A673 (cell line): ENCODE measurements around the gene ACBD3. TPM values are rescaled to one million over a fixed set of nuclear protein-coding genes. Genes with fewer than 3 reads are reported as not detected.

Experiments
- Bru-seq: library from RNA; stranded (reverse); fragments of 400-500 nt; gene quantifications from one replicate; lab custom pipeline; 2021; lab: Mats Ljungman, UMichigan
- BruChase-seq, 2 experiments: library from RNA; stranded (reverse); fragments of 400-500 nt; gene quantifications; one replicate each; lab custom pipeline; 2021; lab: Mats Ljungman, UMichigan
- BruUV-seq: library from RNA; stranded (reverse); fragments of 400-500 nt; replicated peaks from 2 replicates; lab custom pipeline; 2021; lab: Mats Ljungman, UMichigan
- CTCF ChIA-PET: fragments of 300-600 bp; sonication (Branson Sonifier 250); formaldehyde crosslinking; loops from one replicate; lab custom pipeline; 2022; ENCODE audit warnings: antibody characterized with exemption; lab: Charles Lee
- POLR2A ChIA-PET: fragments of 300-600 bp; sonication (Branson Sonifier 250); formaldehyde crosslinking; loops from one replicate; lab custom pipeline; 2022; ENCODE audit warnings: antibody characterized with exemption; ENCODE audit not compliant: low non-redundant PET; lab: Charles Lee
- DNase-seq: peaks from one replicate; pipeline ENCODE4 v3.0.0-alpha.2; 2015; ENCODE audit warnings: low spot score
- H3K27ac ChIP-seq: fragments of 200-600 bp; sonication (generic); 2 replicates; pipeline ENCODE4 v1.5.1; 2016; ENCODE audit warnings: mixed run types, low read depth, mild to moderate bottlenecking, mixed read lengths, antibody characterized with exemption, low read length; ENCODE audit not compliant: poor library complexity, severe bottlenecking
- H3K27me3 ChIP-seq: fragments of 200-600 bp; sonication (generic); replicated peaks from 2 replicates; pipeline ENCODE4 v1.6.1; 2017; ENCODE audit warnings: mixed run types, low read depth, mild to moderate bottlenecking, mixed read lengths, antibody characterized with exemption, low read length; ENCODE audit not compliant: insufficient read depth, poor library complexity
- H3K36me3 ChIP-seq: fragments of 200-600 bp; sonication (generic); 2 replicates; pipeline ENCODE4 v1.6.1; 2016; ENCODE audit warnings: mixed run types, mild to moderate bottlenecking, mixed read lengths, antibody characterized with exemption, low read length; ENCODE audit not compliant: insufficient read depth, poor library complexity, severe bottlenecking
- H3K4me1 ChIP-seq: fragments of 200-600 bp; sonication (generic); 2 replicates; pipeline ENCODE4 v1.6.1; 2017; ENCODE audit warnings: mixed run types, mild to moderate bottlenecking, mixed read lengths, antibody characterized with exemption, low read length; ENCODE audit not compliant: insufficient read depth, poor library complexity, severe bottlenecking
- H3K4me3 ChIP-seq: fragments of 200-600 bp; sonication (generic); 2 replicates; pipeline ENCODE4 v1.5.1; 2016; ENCODE audit warnings: low read depth, mixed run types, mild to moderate bottlenecking, mixed read lengths, low read length; ENCODE audit not compliant: poor library complexity, severe bottlenecking
- H3K9me3 ChIP-seq: fragments of 200-600 bp; sonication (generic); 2 replicates; pipeline ENCODE4 v1.6.1; 2016; ENCODE audit warnings: mixed run types, low read depth, mild to moderate bottlenecking, mixed read lengths, antibody characterized with exemption, low read length; ENCODE audit not compliant: poor library complexity, severe bottlenecking
- CTCF ChIP-seq: fragments of 300-800, 200-600 bp; sonication (generic); conservative IDR thresholded peaks from 2 replicates; pipeline ENCODE4 v1.5.1; 2017; ENCODE audit warnings: low read depth, mild to moderate bottlenecking, antibody characterized with exemption, low read length, moderate library complexity, mixed read lengths
- EZH2 ChIP-seq: fragments of 200-600 bp; sonication (generic); IDR thresholded peaks from 2 replicates; pipeline ENCODE4 v1.6.1; 2017; ENCODE audit warnings: borderline replicate concordance, low read depth, mild to moderate bottlenecking, mixed read lengths, antibody characterized with exemption, low read length; ENCODE audit not compliant: poor library complexity, severe bottlenecking
- intact Hi-C: fragments of 100-400 bp; cut with micrococcal nuclease; formaldehyde crosslinking; loops from one replicate; pipeline ENCODE4 v1.10.0; 2022; ENCODE audit not compliant: unreplicated experiment
- long read RNA-seq: library from polyadenylated mRNA; stranded (forward); transcript quantifications from one replicate; pipeline ENCODE4 v2.0.0, GENCODE V29; 2022
- total RNA-seq: library from RNA; stranded (reverse); gene quantifications from 2 replicates; pipeline ENCODE4 v1.2.3, GENCODE V29; 2021

The ACBD3 gene
- 30.5 and 33.4 TPM in 2 replicates for total RNA-seq
- percentile 81 among the genes with signal in this experiment for Bru-seq, nascent RNA
- BruChase-seq, experiment 1, labeled RNA remaining after a 2-hour chase: percentile 85 among the genes with signal in this experiment
- percentile 81 among the genes with signal in this experiment for BruChase-seq, experiment 2, labeled RNA remaining after a 6-hour chase
- long read RNA-seq, transcript ACBD3-201 (8 exons, 3,573 nt): major isoform, 80 of 94 reads
- long read RNA-seq, partial matches to known transcripts: 3 of 94 reads
- long read RNA-seq, other reads (novel, unspliced or antisense): 11 of 94 reads

- POLR2A ChIA-PET: no interaction called here
These were observed at the start of gene ACBD3 for GRCh38 chr1:226186124-226187018. TSS of gene ACBD3 (minus strand) at chr1:226186741. CDS start at chr1:226186675, 66 bp downstream.

DNA sequence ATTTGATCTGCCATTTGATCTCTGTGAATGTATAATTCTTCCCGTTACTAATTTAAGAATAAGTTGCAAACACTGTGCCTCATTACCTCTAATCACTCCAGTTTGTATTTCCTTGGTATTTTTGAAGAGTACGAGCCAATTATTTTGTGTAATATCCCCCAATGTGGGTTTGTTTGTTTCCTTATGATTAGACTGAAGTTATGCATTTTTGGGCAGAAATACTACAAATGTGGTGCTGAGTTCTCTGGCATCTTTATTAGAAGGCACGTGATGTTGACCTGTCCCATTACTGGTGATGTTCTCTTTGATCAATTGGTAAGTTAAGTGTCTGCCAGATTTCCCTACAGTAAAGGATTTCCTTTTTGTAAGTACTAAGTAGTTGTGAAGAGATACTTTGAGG is 47.3 kb upstream of the ACBD3 start:
- H3K27me3 ChIP-seq: no peaks in the 10 kb centered on the region
- H3K27ac ChIP-seq: no peak overlapping the region
- H3K9me3 ChIP-seq: no peaks in the 10 kb centered on the region
- BruUV-seq: no TSS peak
- H3K4me3 ChIP-seq: no peak overlapping the region
- intact Hi-C loops: no loop called here
- ChIA-PET POLR2A (no interaction called here), CTCF (no interaction called here)
- no peak for DNase-seq
- no peak for TF ChIP-seq EZH2
- TF ChIP-seq CTCF: no peak
- no peaks in the 10 kb centered on the region for H3K4me1 ChIP-seq
- peaks cover 39% of the 10 kb centered on the region for H3K36me3 ChIP-seq

More at GRCh38 chr1:226186124-226187018, at the start of gene ACBD3:
- DNase-seq: peak; percentile 91
- no TSS peak for BruUV-seq
- CTCF ChIA-PET: no interaction called here
- no peaks in the 10 kb centered on the region for H3K36me3 ChIP-seq
- peak within 1 kb of the TSS; percentile 88 for H3K4me3 ChIP-seq
- no peaks in the 10 kb centered on the region for H3K27me3 ChIP-seq
- peak within 1 kb of the TSS; percentile 82 for H3K27ac ChIP-seq
- H3K9me3 ChIP-seq: no peaks in the 10 kb centered on the region
- intact Hi-C loops: no loop called here
- peaks cover 10% of the 10 kb centered on the region for H3K4me1 ChIP-seq
- TF ChIP-seq EZH2 (no peak), CTCF (no peak)

- Histone ChIP-seq H3K36me3 (peaks cover 38% of the 10 kb centered on the region), H3K27me3 (no peaks in the 10 kb centered on the region), H3K4me1 (no peaks in the 10 kb centered on the region), H3K27ac (no peak overlapping the region), H3K4me3 (no peak overlapping the region), H3K9me3 (no peaks in the 10 kb centered on the region)
- no peak for DNase-seq
- no TSS peak for BruUV-seq
- POLR2A ChIA-PET: no interaction called here
- TF ChIP-seq CTCF (no peak), EZH2 (no peak)
- intact Hi-C loops: no loop called here
- CTCF ChIA-PET: no interaction called here
These were observed 46.8 kb upstream of the ACBD3 start for GRCh38 chr1:226233293-226233692.
